ENCODE results near the gene APBB1. TPM values are rescaled to one million over a fixed set of nuclear protein-coding genes. Genes with fewer than 3 reads are reported as not detected.

Gene APBB1
- total and polyA plus RNA-seq, 9 of the 15 experiments (the other 6 are each of a cell fraction or from before 2014, with no cell fraction given) = 0.04 to 0.73 (median 0.40) TPM

DNA sequence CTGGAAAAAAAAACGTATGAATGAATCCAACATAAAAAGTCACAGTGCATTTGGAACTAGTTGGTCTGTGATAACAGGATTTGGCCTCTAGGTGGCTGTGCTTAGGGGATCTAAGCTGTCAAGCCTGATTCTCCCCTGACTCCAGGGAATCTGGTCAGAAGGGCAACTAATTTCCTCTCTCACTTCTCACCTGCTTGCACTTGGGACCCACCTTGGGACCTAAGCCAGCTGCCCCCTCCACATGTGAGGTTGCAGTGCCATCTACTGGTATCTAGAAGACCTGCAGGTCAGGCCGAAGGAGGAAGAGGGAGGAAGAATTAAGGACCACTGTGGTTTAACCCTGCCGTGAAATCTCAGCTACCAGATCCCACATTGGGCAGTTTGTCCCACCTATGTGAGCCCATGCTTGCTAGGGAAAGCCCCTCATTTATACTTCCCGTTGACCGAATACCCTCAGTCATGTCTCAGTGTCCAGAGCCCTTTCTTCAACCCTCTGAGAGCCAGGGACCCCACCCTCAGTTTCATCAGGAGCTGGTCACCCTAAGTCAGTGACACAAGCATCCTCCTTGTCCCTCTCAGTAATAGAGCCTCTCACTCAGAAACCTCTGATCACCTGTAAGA, 65.4 kb downstream of the APBB1 start (continued):
- TF ChIP-seq, protein P1, sequence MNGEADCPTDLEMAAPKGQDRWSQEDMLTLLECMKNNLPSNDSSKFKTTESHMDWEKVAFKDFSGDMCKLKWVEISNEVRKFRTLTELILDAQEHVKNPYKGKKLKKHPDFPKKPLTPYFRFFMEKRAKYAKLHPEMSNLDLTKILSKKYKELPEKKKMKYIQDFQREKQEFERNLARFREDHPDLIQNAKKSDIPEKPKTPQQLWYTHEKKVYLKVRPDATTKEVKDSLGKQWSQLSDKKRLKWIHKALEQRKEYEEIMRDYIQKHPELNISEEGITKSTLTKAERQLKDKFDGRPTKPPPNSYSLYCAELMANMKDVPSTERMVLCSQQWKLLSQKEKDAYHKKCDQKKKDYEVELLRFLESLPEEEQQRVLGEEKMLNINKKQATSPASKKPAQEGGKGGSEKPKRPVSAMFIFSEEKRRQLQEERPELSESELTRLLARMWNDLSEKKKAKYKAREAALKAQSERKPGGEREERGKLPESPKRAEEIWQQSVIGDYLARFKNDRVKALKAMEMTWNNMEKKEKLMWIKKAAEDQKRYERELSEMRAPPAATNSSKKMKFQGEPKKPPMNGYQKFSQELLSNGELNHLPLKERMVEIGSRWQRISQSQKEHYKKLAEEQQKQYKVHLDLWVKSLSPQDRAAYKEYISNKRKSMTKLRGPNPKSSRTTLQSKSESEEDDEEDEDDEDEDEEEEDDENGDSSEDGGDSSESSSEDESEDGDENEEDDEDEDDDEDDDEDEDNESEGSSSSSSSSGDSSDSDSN (IDR thresholded peaks at IDR 0.05; ENCODE audit: borderline replicate concordance in 1 of 2, low read depth in 2 of 2, low read length in 2 of 2) = 0 out of 4 replicates have a peak, but pooled peaks of 1 of the 2 experiments have one; percentile 26
- 0 out of 4 replicates have a peak, but pooled peaks of 1 of the 2 experiments have one; percentile 33 for TF ChIP-seq MAZ (CRISPR knock-in tag; conservative IDR thresholded peaks at IDR 0.05 in 1 of 2, IDR thresholded peaks at IDR 0.05 in 1 of 2)
- no peak for TF ChIP-seq MCM2 (IDR thresholded peaks at IDR 0.05; ENCODE audit: low read depth)
- TF ChIP-seq, protein P2, sequence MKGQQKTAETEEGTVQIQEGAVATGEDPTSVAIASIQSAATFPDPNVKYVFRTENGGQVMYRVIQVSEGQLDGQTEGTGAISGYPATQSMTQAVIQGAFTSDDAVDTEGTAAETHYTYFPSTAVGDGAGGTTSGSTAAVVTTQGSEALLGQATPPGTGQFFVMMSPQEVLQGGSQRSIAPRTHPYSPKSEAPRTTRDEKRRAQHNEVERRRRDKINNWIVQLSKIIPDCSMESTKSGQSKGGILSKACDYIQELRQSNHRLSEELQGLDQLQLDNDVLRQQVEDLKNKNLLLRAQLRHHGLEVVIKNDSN (CRISPR knock-in tag; IDR thresholded peaks at IDR 0.05) = no peak
- TF ChIP-seq, protein P3, sequence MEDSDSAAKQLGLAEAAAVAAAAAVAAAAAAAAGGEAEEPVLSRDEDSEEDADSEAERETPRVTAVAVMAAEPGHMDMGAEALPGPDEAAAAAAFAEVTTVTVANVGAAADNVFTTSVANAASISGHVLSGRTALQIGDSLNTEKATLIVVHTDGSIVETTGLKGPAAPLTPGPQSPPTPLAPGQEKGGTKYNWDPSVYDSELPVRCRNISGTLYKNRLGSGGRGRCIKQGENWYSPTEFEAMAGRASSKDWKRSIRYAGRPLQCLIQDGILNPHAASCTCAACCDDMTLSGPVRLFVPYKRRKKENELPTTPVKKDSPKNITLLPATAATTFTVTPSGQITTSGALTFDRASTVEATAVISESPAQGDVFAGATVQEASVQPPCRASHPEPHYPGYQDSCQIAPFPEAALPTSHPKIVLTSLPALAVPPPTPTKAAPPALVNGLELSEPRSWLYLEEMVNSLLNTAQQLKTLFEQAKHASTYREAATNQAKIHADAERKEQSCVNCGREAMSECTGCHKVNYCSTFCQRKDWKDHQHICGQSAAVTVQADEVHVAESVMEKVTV (CRISPR knock-in tag; IDR thresholded peaks at IDR 0.05) = peak; percentile 64

Data from K562 (cell line).